ENCODE data around the gene OTOP1. TPM values are rescaled to one million over a fixed set of nuclear protein-coding genes. Genes with fewer than 3 reads are reported as not detected.

The OTOP1 gene
- polyA plus RNA-seq, 1 donor from 2014 or later: 0.16 TPM

DNA sequence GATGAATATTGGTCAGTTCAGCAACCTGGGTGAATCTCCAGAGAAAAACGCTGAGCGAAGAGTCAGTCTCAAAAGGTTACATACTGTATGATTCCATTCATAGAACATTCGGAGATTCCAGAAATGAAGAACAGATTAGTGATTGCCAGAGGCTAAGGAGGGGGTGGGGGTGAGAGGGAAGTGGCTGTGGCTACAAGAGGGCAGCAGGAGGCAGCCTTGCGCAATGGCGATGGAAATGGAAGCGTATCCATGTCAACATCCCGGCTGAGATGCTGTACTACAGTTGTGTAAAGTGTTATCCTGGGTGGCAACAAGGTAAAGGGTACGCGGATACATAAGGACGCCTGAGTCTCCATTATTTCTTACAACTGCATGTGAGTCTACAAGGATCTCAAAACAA, 45.2 kb upstream of the OTOP1 start:
- Histone ChIP-seq H4K20me1 (ENCODE audit: insufficient read depth) (no peaks in the 10 kb centered on the region), H2AFZ (ENCODE audit: low read depth, low read length) (no peak overlapping the region), H3K9me3 (ENCODE audit: low read length) (no peaks in the 10 kb centered on the region), H3K9me2 (ENCODE audit: insufficient read depth, low read length) (no peaks in the 10 kb centered on the region), H3K27ac (ENCODE audit: low read length) (no peak overlapping the region), H3K79me2 (replicated peaks; ENCODE audit: insufficient read depth, low read length) (no peaks in the 10 kb centered on the region), H3K36me3 (ENCODE audit: insufficient read depth, low read length) (no peaks in the 10 kb centered on the region), H3F3A (ENCODE audit: insufficient read depth, low read length, poor library complexity, severe bottlenecking) (no peaks in the 10 kb centered on the region), H3K9ac (ENCODE audit: low read length) (no peak overlapping the region), H3K27me3 (ENCODE audit: insufficient read depth, low read depth, low read length) (no peaks in the 10 kb centered on the region), H3K4me3 (ENCODE audit: low read length) (no peak overlapping the region), H3K4me2 (ENCODE audit: low read length) (no peak overlapping the region)
- TF ChIP-seq, protein P1, sequence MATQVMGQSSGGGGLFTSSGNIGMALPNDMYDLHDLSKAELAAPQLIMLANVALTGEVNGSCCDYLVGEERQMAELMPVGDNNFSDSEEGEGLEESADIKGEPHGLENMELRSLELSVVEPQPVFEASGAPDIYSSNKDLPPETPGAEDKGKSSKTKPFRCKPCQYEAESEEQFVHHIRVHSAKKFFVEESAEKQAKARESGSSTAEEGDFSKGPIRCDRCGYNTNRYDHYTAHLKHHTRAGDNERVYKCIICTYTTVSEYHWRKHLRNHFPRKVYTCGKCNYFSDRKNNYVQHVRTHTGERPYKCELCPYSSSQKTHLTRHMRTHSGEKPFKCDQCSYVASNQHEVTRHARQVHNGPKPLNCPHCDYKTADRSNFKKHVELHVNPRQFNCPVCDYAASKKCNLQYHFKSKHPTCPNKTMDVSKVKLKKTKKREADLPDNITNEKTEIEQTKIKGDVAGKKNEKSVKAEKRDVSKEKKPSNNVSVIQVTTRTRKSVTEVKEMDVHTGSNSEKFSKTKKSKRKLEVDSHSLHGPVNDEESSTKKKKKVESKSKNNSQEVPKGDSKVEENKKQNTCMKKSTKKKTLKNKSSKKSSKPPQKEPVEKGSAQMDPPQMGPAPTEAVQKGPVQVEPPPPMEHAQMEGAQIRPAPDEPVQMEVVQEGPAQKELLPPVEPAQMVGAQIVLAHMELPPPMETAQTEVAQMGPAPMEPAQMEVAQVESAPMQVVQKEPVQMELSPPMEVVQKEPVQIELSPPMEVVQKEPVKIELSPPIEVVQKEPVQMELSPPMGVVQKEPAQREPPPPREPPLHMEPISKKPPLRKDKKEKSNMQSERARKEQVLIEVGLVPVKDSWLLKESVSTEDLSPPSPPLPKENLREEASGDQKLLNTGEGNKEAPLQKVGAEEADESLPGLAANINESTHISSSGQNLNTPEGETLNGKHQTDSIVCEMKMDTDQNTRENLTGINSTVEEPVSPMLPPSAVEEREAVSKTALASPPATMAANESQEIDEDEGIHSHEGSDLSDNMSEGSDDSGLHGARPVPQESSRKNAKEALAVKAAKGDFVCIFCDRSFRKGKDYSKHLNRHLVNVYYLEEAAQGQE (IDR thresholded peaks at IDR 0.05; ENCODE audit: borderline replicate concordance): no peak
- TF ChIP-seq EZH2 (IDR thresholded peaks at IDR 0.05; ENCODE audit: borderline replicate concordance, insufficient read depth, low read length, poor library complexity, severe bottlenecking) (no peak), TAF1 (IDR thresholded peaks at IDR 0.05; ENCODE audit: low read depth) (no peak), SMC3 (conservative IDR thresholded peaks at IDR 0.05; ENCODE audit: poor library complexity) (no peak), POLR2AphosphoS5 (IDR thresholded peaks at IDR 0.05) (no peak), RAD21 (conservative IDR thresholded peaks at IDR 0.05) (no peak), MXI1 (conservative IDR thresholded peaks at IDR 0.05; ENCODE audit: poor library complexity, severe bottlenecking) (no peak), EP300 (conservative IDR thresholded peaks at IDR 0.05; ENCODE audit: poor library complexity, severe bottlenecking) (no peak)
- TF ChIP-seq, protein P2, sequence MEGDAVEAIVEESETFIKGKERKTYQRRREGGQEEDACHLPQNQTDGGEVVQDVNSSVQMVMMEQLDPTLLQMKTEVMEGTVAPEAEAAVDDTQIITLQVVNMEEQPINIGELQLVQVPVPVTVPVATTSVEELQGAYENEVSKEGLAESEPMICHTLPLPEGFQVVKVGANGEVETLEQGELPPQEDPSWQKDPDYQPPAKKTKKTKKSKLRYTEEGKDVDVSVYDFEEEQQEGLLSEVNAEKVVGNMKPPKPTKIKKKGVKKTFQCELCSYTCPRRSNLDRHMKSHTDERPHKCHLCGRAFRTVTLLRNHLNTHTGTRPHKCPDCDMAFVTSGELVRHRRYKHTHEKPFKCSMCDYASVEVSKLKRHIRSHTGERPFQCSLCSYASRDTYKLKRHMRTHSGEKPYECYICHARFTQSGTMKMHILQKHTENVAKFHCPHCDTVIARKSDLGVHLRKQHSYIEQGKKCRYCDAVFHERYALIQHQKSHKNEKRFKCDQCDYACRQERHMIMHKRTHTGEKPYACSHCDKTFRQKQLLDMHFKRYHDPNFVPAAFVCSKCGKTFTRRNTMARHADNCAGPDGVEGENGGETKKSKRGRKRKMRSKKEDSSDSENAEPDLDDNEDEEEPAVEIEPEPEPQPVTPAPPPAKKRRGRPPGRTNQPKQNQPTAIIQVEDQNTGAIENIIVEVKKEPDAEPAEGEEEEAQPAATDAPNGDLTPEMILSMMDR (IDR thresholded peaks at IDR 0.05; ENCODE audit: poor library complexity, severe bottlenecking): no peak

DNA sequence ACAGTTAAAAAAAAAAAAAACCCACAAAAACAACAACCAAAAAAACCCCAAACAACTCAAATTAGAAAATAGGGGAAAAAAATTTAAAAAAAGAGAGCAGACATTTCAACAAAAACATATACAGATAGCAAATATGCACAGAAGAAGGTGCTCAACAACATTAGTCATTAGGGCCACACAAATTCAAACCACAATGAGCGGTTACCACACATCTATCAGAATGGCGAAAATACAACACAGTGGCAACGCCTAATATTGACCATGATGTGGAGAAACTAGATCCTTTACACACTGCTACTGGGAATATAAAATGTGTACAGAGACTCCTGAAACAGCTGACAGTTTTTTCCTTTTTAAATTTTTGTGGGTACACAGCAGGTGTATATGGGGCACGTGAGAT, 43.8 kb upstream of the OTOP1 start:
- H4K20me1 ChIP-seq (ENCODE audit: insufficient read depth): no peaks in the 10 kb centered on the region
- no peaks in the 10 kb centered on the region for H3K27me3 ChIP-seq (ENCODE audit: insufficient read depth, low read depth, low read length)
- H3K4me3 ChIP-seq (ENCODE audit: low read length): no peak overlapping the region
- H3K27ac ChIP-seq (ENCODE audit: low read length): no peak overlapping the region
- no peaks in the 10 kb centered on the region for H3K9me2 ChIP-seq (ENCODE audit: insufficient read depth, low read length)
- H3K9ac ChIP-seq (ENCODE audit: low read length): no peak overlapping the region
- H3K9me3 ChIP-seq (ENCODE audit: low read length): no peaks in the 10 kb centered on the region
- no peaks in the 10 kb centered on the region for H3F3A ChIP-seq (ENCODE audit: insufficient read depth, low read length, poor library complexity, severe bottlenecking)
- no peak overlapping the region for H2AFZ ChIP-seq (ENCODE audit: low read depth, low read length)
- no peaks in the 10 kb centered on the region for H3K36me3 ChIP-seq (ENCODE audit: insufficient read depth, low read length)
- H3K4me2 ChIP-seq (ENCODE audit: low read length): no peak overlapping the region
- H3K79me2 ChIP-seq (replicated peaks; ENCODE audit: insufficient read depth, low read length): no peaks in the 10 kb centered on the region
- TF ChIP-seq SMC3 (conservative IDR thresholded peaks at IDR 0.05; ENCODE audit: poor library complexity) (no peak), MXI1 (conservative IDR thresholded peaks at IDR 0.05; ENCODE audit: poor library complexity, severe bottlenecking) (no peak)

DNA sequence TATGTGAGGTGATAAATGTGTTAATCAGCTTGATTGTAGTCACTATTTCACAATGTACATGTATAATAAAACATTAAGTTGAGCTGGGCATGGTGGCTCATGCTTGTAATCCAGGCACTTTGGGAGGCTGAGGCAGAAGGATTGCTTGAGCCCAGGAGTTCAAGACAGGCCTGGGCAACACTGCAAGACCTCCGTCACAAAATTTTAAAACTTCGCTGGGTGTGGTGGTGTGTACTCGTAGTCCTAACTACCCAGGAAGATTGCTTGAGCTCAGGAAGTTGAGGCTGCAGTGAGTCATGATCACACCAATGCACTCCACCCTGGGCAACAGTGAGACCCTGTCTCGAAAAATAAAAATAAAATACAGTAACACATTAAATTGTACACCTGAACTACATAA, 43.1 kb upstream of the OTOP1 start:
- H3K4me2 ChIP-seq (ENCODE audit: low read length): no peak overlapping the region

More for the DNA sequence above, 43.1 kb upstream of the OTOP1 start:
- Histone ChIP-seq H3K9me2 (ENCODE audit: insufficient read depth, low read length) (no peaks in the 10 kb centered on the region), H3K9ac (ENCODE audit: low read length) (no peak overlapping the region), H3K36me3 (ENCODE audit: insufficient read depth, low read length) (no peaks in the 10 kb centered on the region), H2AFZ (ENCODE audit: low read depth, low read length) (no peak overlapping the region), H3K79me2 (replicated peaks; ENCODE audit: insufficient read depth, low read length) (no peaks in the 10 kb centered on the region), H4K20me1 (ENCODE audit: insufficient read depth) (no peaks in the 10 kb centered on the region), H3K27ac (ENCODE audit: low read length) (no peak overlapping the region), H3K27me3 (ENCODE audit: insufficient read depth, low read depth, low read length) (no peaks in the 10 kb centered on the region), H3K4me3 (ENCODE audit: low read length) (no peak overlapping the region), H3F3A (ENCODE audit: insufficient read depth, low read length, poor library complexity, severe bottlenecking) (no peaks in the 10 kb centered on the region), H3K9me3 (ENCODE audit: low read length) (no peaks in the 10 kb centered on the region)
- TF ChIP-seq TAF1 (IDR thresholded peaks at IDR 0.05; ENCODE audit: low read depth) (no peak), SMC3 (conservative IDR thresholded peaks at IDR 0.05; ENCODE audit: poor library complexity) (no peak), POLR2AphosphoS5 (IDR thresholded peaks at IDR 0.05) (no peak), MXI1 (conservative IDR thresholded peaks at IDR 0.05; ENCODE audit: poor library complexity, severe bottlenecking) (no peak), RAD21 (conservative IDR thresholded peaks at IDR 0.05) (no peak), EZH2 (IDR thresholded peaks at IDR 0.05; ENCODE audit: borderline replicate concordance, insufficient read depth, low read length, poor library complexity, severe bottlenecking) (no peak), EP300 (conservative IDR thresholded peaks at IDR 0.05; ENCODE audit: poor library complexity, severe bottlenecking) (no peak)
- TF ChIP-seq, protein P2 (IDR thresholded peaks at IDR 0.05; ENCODE audit: poor library complexity, severe bottlenecking): no peak
- TF ChIP-seq, protein P1 (IDR thresholded peaks at IDR 0.05; ENCODE audit: borderline replicate concordance): no peak

All from neural cell (in vitro differentiated cells).